CD4-positive, alpha-beta T cell treated with Interleukin-6 at 100 ng/mL for 8 hours (primary cell): ENCODE measurements around the gene MOSMO.
"Not testable (repeated sequence)": the region's sequence is repeated elsewhere in the genome, so short reads cannot be mapped to it uniquely, and the experiment has no call there.

Source experiments
- DNase-seq: peaks from one replicate; pipeline ENCODE4 v3.0.0-alpha.2; 2020; ENCODE audit warnings: mixed read lengths, low spot score

The MOSMO gene

GRCh38 chr16:22003195-22003594 lies 4.7 kb upstream of the MOSMO start:
- DNase-seq, result no peak

DNA sequence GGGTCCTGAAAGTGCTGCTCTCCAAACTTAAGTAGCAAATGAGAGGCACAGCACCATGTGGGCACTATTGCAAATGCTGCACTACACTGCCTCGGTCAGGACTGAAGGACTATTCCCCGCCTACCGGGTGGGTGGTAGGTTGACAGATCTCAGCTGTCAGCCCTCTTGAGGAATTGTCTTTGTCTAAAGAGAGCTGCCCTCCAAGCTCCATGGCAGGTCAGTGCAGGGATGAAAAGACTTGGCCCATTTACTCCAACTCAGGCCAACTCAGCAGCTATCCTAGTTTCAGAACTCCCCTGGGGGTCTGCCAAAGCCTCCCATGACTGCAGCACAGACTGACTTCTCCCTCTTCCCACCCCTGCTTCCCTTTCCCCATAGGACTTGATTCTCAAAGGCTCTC lies 3.6 kb upstream of the MOSMO start:
- no peak for DNase-seq

DNA sequence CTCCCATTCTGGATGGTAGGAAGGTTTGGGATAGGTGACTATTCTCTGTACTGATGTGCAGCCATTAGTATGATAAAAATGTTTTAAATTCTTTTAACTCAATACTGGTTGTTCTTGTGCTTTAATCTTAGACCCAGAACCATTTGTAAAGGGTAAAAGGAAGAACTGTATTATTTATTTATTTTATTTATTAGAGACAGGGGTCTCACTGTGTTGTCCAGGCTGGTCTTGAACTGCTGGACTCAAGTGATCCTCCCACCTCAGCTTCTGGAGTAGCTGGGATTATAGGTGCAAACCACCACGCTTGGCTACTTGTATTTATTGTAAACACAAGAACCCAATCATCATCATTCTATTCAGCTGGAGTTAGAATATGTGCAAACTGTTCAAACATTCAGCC lies 2.2 kb upstream of the MOSMO start:
- DNase-seq, result no peak

- no peak for DNase-seq
Observed at GRCh38 chr16:22006636-22007035, 1.3 kb upstream of the MOSMO start.

DNA sequence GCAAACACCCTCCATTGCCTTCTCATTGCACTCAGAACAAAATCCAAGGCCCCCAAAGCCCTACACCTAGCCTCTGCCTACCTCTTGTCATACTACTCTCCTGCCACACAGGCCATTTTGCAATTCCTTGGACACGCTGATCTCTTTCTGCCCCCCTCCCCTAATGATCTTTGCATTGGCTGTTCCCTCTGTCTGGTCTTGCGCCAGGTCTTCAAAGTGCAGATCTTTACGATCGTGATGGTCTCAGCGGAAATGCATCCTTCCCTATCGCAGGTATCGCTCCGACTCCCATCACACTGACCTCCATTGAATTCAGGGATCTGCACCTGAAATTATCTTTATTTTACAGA lies 777 bp upstream of the MOSMO start:
- no peak for DNase-seq

DNA sequence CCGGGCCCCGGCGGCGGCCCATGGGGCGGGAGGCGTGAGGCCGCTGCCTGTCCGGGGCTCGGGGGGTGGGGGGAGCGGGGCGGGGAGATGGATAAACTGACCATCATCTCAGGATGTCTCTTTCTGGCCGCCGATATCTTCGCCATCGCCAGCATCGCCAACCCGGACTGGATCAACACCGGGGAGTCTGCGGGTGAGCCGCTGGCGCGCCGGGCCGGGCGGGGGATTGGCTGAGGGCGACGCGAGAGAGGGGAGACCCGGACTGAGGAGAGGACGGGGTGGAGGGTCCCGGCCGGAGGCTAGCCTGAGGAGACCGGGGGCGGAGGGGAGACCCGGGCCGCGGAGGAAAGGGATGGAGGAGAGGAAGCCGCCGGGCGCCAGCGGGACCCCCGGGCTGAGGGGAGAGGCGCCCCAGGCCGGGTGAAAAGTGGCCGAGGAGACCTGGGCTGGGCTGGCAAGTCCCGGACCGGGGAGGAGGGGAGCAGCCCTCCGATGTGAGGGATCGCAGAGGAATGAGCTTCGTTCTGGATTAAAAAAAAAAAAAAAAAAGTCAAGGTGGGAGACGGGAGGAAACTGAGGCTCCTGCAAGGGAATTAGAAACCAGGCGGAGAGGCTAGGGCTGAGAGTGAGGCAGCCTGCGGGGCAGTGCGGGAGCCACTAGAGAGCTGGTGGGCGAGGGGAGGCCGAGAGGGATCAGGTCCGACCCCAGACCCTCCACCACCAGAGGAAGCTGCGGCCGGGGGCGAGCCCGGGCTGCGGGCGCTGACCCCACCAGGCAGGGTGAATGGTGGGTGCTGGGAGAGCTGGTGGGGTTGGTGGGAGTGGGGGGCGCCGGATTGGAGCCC lies 526 bp downstream of the MOSMO start:
- DNase-seq, result no peak

GRCh38 chr16:22010902-22011301 lies 3.0 kb downstream of the MOSMO start:
- no peak for DNase-seq

DNA sequence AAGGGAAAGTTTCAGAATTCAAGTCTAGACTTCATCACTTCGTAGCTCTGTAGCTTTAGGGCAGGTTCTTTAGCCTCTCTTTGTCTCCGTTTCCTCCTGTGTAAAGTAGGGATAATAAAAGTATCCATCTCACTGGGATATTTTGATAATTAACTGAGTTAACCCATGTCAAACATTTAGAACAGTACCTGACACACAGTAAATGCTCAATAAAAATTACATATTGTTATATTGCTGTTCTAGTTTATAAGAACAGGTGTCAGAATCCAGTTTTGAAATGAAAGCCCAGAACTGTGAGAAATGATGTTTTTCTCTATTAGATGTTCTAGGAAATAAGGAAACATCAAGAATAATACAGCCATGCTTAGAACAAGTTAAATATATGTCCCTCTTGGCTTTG lies 4.3 kb downstream of the MOSMO start:
- DNase-seq, result no peak

DNA sequence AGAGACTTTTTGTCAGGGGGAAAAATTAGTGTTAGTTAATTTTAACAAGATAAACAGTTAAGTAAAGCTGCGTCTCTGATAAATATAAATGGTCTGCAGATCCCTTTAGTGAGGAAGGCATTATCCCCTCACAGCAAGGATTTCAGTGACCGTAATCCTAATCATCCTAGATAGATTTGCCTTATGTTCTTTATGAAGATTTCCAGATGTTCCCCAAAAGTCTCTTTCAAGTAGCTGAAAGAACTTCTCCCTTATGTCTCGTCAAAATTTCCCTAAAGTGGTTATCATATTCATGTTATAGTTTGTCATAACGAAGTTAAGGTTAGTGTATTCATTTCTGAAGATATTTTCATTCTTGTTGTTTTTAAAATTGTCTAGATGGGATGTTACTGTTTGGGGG lies 5.6 kb downstream of the MOSMO start:
- no peak for DNase-seq

DNA sequence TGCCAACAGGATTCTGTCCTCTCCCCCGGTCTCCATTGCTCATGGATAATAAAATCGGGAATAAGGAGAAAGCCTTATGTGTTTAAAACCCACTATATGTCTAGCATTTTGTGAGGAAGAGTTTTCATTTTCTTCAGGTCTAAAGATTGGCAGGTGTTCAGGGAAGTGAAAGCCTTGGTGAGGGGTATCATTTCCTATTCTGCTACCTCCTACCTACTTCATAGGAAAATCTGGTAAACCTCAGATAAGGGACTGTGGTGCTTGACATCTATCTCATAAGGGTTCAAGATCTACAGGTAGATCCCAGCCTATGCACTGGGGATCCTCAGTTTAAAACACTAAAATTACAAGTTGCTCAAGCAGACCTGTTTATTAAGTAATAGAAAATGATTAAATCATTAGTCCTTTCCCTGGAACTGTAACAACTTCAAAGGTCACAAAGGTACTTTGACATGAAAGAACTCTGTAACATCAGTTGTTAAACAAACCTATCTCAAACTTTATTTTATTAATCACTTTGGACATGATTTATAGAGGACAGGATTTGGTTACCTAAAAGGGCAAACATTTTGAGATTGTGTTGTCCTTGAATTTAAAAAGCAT lies 6.5 kb downstream of the MOSMO start:
- no peak for DNase-seq

- DNase-seq, result no peak
Observed at GRCh38 chr16:22016927-22017326, 9.0 kb downstream of the MOSMO start.

DNA sequence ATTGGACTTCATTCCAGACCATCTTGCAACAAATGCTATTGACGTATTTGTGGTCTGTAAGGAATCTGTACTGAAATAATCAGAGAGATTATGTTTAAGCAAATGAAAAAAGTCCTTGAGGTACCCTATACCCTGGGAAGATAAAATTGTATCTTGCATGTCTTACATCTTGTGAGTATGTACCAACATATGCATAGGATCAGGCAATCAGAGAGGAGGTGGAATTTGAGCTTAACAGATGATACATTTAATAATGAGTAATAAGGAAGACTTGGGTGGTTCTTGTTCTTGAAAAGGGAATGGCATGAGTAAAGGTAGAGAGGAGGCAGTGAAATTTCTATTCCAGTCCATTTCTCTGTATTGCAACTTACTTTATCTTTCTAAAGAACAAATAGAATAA lies 10.6 kb downstream of the MOSMO start:
- DNase-seq, result no peak

GRCh38 chr16:22022151-22022550 lies 14.2 kb downstream of the MOSMO start:
- no peak for DNase-seq

GRCh38 chr16:22023505-22023904 lies 15.6 kb downstream of the MOSMO start:
- DNase-seq, result no peak

DNA sequence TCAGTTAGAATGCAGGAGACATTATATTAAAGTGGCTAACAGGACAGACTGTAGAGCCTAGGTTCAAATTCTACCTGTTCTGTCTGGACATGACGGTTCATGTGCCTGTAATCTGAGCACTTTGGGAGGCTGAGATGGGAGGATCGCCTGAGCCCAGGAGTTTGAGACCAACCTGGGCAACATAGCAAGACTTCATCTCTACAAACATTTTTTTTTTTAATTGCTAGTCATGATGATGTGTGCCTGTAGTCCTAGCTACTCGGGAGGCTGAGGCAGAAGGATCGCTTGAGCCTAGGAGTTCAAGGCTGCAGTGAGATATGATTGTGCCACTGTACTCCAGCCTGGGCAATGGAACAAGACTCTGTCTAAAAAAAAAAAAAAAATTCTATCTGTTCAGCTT lies 16.9 kb downstream of the MOSMO start:
- DNase-seq, result not testable (repeated sequence)

GRCh38 chr16:22027633-22028032 lies 19.7 kb downstream of the MOSMO start:
- DNase-seq, result no peak

DNA sequence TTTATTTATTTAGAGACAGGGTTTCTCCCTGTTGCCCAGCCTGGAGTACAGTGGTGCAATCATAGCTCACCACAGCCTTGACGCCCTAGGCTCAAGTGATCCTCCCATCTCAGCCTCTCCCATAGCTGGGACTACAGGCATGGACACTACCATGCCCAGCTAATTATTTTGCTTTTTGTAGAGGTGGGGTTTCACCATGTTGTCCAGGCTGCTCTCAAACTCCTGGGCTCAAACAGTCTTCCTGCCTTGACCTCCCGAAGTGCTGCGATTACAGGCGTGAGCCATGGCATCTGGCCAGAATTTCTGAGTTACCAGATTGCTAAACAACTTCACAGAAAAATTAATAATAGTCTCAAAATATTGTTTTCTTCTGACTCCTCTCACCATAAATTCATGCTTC lies 21.7 kb downstream of the MOSMO start:
- DNase-seq, result no peak

DNA sequence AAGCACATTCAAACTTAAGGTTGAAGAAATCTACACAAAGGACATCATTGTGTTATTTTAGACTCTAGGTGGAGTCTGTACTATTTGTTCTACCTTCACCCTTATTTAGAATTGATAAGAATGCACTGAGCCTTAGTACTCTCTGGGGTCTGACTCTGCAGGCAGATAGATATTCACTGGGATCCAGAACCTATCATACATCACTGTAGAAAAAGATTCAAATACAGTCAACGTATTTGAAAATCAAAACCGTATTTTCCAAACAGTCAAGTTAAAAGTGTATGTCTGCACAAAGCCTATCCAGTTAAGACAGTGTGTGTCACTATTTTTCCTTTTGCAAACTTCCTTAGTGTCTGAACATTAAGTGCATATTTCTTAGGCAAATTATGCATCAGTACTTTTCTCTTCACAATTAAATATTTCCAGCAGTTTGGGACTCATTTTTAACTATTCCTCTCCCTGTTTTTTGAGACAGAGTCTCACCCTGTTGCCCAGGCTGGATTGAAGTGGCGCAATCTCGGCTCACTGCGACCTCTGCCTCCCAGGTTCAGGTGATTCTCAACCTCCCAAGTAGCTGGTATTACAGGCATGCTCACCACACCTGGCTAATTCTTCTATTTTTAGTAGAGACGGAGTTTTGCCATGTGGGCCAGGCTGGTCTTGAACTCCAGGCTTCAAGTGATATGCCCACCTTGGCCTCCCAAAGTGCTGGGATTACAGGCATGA lies 22.3 kb downstream of the MOSMO start:
- DNase-seq, result no peak

DNA sequence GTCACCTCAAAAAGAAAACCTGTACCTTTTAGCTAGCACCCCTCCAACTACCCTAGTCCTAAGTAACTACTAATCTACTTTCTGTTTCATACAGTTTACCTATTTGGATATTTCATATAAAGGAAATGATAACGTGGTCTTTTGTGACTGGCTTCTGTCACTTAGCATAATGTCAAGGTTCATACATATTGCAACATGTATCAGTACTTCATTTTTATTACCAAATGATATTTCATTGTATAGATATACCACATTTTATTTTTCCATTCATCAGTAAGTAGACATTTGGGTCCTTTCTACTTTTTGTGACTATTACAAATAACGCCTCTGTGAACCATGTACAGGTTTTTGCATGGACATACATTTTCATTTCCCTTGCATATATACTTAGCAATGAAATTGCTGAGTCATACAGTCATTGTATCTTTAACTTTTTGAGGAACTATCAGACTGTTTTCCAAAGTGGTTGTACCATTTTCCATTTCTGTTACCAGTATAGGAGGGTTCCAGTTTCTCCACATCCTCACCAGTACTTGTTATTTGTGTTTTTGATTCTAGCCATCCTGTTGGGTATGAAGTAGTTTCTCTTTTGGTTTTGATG lies 23.7 kb downstream of the MOSMO start:
- no peak for DNase-seq

- no peak for DNase-seq
Observed at GRCh38 chr16:22034503-22034902, 26.6 kb downstream of the MOSMO start.

DNA sequence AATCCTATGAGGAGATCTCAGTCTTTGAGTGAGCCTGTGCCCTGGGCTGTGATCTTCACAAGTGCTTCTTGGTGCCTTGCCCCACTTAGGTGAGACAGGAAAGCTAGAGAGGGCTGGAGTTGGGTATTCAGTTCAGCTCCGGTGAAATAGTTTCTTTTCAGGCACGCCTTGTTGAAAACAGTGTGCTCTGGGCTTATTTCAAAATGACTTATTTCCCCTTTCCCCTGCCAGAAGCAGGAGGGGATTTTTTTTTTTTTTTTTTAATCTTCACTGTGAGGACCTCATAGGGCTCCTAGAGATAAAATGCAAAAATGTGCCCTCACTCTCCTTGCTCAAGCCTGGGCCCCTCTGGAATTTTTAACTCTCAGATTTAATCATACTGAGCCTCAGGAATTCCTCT lies 27.2 kb downstream of the MOSMO start:
- no peak for DNase-seq

GRCh38 chr16:22043882-22044281 lies 36.0 kb downstream of the MOSMO start:
- DNase-seq, result not testable (repeated sequence)

- DNase-seq, result not testable (repeated sequence)
Observed at GRCh38 chr16:22045888-22046287, 38.0 kb downstream of the MOSMO start.
